WERI-Rb-1 (cell line): ENCODE data around the gene LMBRD1.
A peak's percentile ranks its signal among the peaks of the same experiment; 100 is the strongest.

Experiments
- DNase-seq: peaks from one replicate; pipeline ENCODE4 v3.0.0-alpha.2; 2020
- H3K27ac ChIP-seq: fragments of 250-450 bp; sonication (Bioruptor Pico); 2 replicates; pipeline ENCODE4 v1.5.1; 2020; ENCODE audit warnings: mild to moderate bottlenecking, moderate library complexity
- H3K27me3 ChIP-seq: fragments of 250-450 bp; sonication (Bioruptor Pico); 2 replicates; pipeline ENCODE4 v1.5.1; 2021; ENCODE audit warnings: mild to moderate bottlenecking, low read depth, moderate library complexity; ENCODE audit not compliant: insufficient read depth, severe bottlenecking
- H3K36me3 ChIP-seq: fragments of 250-450 bp; sonication (Bioruptor Pico); 2 replicates; pipeline ENCODE4 v1.5.1; 2020; ENCODE audit warnings: mild to moderate bottlenecking, moderate library complexity
- H3K4me3 ChIP-seq: 2 replicates; pipeline ENCODE4 v1.5.1; 2011; ENCODE audit warnings: low read depth, mild to moderate bottlenecking, control low read depth, low read length
- H3K9me3 ChIP-seq: fragments of 250-450 bp; sonication (Bioruptor Pico); 2 replicates; pipeline ENCODE4 v1.5.1; 2021; ENCODE audit warnings: mild to moderate bottlenecking, moderate library complexity; ENCODE audit not compliant: severe bottlenecking
- TF ChIP-seq, protein P1 (sequence below): IDR thresholded peaks from 2 replicates; pipeline ENCODE4 v1.5.1; 2011; ENCODE audit warnings: low read depth, mild to moderate bottlenecking, control low read depth, inconsistent platforms, low read length

The LMBRD1 gene

DNA sequence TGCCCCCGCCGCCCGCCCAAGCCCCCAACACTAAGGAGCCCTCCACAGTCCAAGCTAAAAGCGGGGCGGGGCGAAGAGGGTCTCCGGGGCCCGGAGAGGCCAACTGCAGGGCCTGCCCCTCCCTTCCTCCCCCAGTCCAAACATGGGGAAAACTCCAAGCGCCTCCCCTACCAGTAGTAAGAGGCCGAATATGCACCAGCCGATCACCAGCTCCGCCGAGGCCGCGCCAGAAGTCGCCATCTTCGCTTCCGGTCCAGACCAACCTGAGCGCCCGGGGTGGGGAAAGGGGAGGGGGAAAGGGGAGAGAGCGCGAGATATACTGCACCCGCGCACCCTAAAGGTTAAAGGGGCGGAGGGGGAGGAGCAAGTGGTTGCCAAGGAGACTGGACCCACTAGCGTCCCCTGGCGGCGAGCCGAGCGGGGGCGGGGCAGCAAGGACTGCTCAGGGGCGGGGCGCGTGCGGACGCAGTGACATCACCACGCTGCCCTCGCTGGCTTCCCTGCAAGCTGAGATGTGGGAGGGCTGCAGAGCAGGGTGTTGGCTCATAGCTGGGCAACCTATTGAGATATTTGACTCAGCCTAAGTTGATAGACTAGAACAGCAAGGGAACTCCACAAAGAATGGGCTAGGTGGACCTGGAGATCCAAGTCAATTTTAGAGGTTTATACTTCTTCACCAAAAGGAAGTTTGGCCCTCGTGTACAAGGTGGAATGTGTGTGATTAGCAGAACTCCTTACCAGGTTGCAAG lies at the start of gene LMBRD1:
Gene LMBRD1 (minus strand): TSS at position 369 of the 749 bp plus-strand sequence. CDS start 129 bp downstream, at position 240.
- TF ChIP-seq, protein P1, sequence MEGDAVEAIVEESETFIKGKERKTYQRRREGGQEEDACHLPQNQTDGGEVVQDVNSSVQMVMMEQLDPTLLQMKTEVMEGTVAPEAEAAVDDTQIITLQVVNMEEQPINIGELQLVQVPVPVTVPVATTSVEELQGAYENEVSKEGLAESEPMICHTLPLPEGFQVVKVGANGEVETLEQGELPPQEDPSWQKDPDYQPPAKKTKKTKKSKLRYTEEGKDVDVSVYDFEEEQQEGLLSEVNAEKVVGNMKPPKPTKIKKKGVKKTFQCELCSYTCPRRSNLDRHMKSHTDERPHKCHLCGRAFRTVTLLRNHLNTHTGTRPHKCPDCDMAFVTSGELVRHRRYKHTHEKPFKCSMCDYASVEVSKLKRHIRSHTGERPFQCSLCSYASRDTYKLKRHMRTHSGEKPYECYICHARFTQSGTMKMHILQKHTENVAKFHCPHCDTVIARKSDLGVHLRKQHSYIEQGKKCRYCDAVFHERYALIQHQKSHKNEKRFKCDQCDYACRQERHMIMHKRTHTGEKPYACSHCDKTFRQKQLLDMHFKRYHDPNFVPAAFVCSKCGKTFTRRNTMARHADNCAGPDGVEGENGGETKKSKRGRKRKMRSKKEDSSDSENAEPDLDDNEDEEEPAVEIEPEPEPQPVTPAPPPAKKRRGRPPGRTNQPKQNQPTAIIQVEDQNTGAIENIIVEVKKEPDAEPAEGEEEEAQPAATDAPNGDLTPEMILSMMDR = peak; percentile 95
- H3K27ac ChIP-seq = peak within 1 kb of the TSS; percentile 72
- peak; percentile 96 for DNase-seq
- peak within 1 kb of the TSS; percentile 78 for H3K4me3 ChIP-seq
- no peaks in the 10 kb centered on the region for H3K9me3 ChIP-seq
- no peaks in the 10 kb centered on the region for H3K27me3 ChIP-seq
- H3K36me3 ChIP-seq = no peaks in the 10 kb centered on the region

DNA sequence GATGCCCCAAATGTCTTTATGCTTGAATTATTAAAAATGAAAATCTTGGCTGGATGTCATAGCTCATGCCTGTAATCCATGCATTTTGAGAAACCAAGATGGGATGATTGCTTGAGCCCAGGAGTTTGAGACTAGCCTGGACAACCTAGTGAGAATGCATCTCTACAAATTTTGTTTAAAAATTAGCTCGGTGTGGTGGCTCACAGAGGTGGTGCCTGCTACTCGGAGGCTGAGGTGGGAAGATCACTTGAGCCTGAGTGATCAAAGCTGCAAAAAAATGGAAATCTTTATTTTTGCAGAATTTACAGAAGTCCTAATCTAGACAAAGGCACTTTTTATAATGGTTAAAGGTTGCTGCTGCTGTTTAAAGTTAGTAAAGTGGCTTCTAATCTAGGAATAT lies 49.5 kb upstream of the LMBRD1 start:
- no peak overlapping the region for H3K27ac ChIP-seq
- no peaks in the 10 kb centered on the region for H3K36me3 ChIP-seq
- TF ChIP-seq, protein P1 = no peak
- no peak overlapping the region for H3K4me3 ChIP-seq
- no peak for DNase-seq
- H3K9me3 ChIP-seq = no peaks in the 10 kb centered on the region
- no peaks in the 10 kb centered on the region for H3K27me3 ChIP-seq

DNA sequence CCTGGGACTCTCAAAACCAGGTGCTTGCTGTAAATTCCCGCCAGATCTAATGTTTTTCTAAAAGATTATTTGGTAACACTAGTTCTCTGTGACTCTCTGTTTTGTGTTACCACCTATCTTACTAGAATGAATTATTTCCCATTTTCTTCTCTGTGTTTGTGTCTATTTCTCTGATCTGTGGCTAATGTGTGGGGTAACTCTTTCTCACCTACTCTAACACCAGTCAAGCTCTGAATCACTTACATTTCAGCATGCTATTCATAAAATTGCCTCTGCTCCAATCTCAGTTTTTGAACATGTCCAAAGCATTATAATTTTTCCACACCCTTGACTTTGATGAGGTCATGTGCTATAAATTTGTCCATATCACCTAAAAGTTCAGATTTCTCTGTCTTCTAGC lies 46.4 kb upstream of the LMBRD1 start:
- no peaks in the 10 kb centered on the region for H3K27me3 ChIP-seq
- no peaks in the 10 kb centered on the region for H3K9me3 ChIP-seq
- H3K4me3 ChIP-seq = no peak overlapping the region
- H3K27ac ChIP-seq = no peak overlapping the region
- TF ChIP-seq, protein P1 = no peak
- no peaks in the 10 kb centered on the region for H3K36me3 ChIP-seq
- no peak for DNase-seq

DNA sequence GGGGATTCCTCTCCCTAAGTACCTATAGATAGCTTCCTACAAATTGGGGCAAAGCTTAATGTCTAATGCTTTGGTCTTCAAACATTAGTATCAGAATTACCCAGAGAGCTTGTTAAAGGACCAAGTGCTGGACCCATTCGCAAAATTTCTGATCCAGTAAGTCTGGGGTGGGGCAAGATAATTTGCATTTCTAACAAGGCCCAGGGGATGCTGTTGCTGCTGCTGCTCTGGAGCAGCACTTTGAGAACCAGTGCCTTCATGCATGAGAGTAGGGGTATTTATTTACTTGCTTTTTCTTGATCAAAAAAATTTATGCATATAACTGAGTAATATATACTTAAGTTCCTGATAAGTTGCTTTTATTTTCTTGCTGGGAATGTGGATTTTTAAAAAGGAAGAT lies 45.1 kb upstream of the LMBRD1 start:
- no peaks in the 10 kb centered on the region for H3K36me3 ChIP-seq
- H3K9me3 ChIP-seq = no peaks in the 10 kb centered on the region
- H3K4me3 ChIP-seq = no peak overlapping the region
- H3K27me3 ChIP-seq = no peaks in the 10 kb centered on the region
- H3K27ac ChIP-seq = no peak overlapping the region
- TF ChIP-seq, protein P1 = no peak
- DNase-seq = no peak

DNA sequence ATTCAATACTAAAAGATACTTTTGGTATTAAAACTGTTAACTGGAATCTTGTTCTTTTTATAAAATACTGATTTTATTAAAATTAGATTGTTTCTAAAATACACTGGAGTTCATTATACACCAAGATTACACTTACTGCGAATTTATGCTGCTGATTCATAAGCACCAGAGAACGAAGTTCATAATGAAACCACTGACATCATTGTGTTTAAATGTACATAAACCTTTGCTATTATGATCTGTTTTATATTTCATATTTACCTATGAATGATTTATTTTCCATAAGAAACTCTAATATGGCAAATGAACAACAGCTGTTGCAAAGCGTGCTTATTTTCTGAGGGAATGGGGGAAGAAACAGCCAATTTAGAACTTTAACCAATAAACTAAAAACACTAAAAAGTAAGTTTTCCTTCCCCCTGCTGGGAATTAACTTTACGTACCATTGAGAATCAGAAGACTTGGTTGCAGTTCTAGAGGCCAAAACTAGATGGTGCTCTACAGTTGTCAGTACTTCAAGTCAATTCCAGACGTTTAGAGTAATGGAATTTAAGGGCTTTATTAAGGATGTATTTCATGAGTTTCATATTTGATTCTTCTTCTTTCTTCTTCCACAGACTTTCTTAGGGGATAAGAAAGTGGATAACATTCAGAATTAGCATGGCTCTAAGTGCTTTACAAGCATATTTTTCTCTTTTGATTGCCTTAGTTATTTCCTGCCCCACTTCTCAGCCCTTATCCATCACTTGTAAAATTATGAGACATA lies 38.8 kb upstream of the LMBRD1 start:
- Histone ChIP-seq H3K27me3 (no peaks in the 10 kb centered on the region), H3K27ac (no peak overlapping the region), H3K9me3 (no peaks in the 10 kb centered on the region), H3K4me3 (no peak overlapping the region), H3K36me3 (no peaks in the 10 kb centered on the region)
- peak; percentile 20 for DNase-seq
- TF ChIP-seq, protein P1 = peak; percentile 50
